HG02798 (cell line): ENCODE data around the gene CMTM7.

ENCODE experiments used
- ATAC-seq: cut with Tn5 transposase; IDR thresholded peaks from one replicate; pipeline ENCODE4 v1.9.1; 2021; ENCODE audit warnings: mild to moderate bottlenecking; ENCODE audit not compliant: unreplicated experiment, poor library complexity

The CMTM7 gene

DNA sequence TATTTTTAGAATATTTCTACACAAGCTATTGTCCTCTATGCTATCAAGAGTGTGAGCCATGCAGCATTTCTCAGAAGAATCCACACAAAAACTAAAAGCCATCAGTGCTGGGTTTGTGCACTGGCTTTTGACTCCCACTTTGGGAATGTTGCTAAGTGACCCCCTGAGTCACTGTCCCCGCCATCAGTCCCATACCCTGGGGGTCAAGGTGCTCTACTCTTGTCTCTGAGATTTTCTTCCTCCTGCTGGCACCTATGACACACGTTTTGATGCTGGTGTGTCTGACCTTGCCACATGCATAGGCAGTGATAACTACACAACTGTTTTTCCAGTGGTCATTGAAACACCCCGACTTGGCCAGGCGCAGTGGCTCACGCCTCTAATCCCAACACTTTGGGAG is 19.8 kb downstream of the CMTM7 start:
- ATAC-seq, result no peak

GRCh38 chr3:32412887-32413286 is 21.2 kb downstream of the CMTM7 start:
- ATAC-seq, result no peak

GRCh38 chr3:32413845-32414521 is 22.3 kb downstream of the CMTM7 start:
- ATAC-seq, result no peak

DNA sequence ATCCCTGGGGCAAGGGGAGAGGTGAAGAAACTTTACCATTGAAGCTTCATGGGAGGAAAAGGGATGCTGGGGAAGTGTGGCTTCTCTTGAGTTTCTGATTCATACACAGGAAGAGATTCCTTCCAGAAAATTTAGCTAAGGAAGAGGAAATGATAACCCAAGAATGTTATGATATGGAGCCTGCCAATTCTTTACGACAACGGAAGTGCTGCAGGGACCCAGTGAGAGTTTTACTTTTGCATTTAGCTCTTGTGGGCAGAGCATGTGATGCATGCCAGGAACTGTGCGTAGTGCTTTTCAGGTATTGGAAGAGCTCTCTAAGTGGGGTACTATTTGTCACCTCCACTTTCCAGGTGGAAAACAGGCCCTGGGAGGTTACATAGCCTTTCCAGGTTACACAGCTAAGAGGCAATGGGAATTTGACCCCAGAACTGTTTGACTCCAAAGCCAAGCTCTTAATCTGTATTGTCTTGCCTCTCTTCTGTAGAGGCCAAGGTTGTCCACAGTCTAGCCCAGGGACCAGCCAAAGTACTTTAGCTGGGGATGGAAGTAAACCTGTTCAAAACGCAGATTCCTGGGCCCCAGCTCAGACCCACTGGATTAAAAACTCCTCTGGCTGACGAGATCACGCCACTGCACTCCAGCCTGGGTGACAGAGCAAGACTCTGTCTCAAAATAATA is 23.0 kb downstream of the CMTM7 start:
- peak; percentile 51 for ATAC-seq

- ATAC-seq, result no peak
Observed at GRCh38 chr3:32419742-32420125, 28.1 kb downstream of the CMTM7 start.

DNA sequence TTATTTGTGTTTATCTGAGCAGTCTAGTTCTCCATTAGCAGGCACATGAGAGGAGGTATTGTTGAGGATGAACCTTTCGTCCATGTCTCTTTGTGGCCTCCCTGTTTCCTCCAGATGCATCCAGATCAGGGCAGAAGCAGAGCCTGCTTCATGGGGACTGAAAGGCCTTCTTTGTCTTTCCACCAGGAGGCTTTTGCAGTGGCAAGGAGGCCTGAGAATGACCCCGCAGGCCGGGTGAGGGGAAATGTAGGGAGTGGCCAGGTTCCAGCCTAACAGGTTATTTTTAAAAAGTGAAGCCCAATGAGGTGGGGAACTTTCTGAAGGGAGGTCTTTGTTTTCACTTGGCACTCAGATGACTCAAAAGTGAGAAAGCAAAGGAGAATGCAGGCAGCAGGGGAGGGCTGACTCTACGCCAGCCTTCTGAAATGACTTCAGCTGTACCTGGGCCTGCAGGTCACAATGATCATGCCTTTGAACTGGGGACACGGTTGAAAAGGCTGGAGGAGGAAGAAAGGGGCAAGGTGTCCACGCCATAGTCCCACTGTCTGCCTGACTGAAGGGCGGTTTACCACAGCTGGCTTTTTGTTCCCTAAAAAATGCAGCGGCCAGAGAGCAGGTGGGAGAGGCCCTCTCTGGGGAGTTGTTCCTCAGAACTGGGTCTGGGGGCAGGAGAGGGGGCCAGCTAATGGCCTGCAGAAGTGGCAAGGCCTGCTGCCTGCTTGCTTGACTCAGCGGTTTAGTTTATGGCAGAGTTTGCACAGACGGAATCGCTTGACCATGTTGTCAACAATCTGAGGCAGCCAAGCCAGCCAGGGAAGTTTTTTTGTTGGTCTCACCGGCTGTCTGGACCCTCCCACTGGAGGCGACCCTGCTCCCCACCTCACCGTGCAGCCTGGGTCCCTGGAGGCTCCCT is 28.7 kb downstream of the CMTM7 start:
- peak; percentile 71 for ATAC-seq

GRCh38 chr3:32421185-32421584 is 29.5 kb downstream of the CMTM7 start:
- no peak for ATAC-seq

- no peak for ATAC-seq
Observed at GRCh38 chr3:32421991-32422859, 30.6 kb downstream of the CMTM7 start.

GRCh38 chr3:32422943-32423342 is 31.3 kb downstream of the CMTM7 start:
- ATAC-seq, result no peak

DNA sequence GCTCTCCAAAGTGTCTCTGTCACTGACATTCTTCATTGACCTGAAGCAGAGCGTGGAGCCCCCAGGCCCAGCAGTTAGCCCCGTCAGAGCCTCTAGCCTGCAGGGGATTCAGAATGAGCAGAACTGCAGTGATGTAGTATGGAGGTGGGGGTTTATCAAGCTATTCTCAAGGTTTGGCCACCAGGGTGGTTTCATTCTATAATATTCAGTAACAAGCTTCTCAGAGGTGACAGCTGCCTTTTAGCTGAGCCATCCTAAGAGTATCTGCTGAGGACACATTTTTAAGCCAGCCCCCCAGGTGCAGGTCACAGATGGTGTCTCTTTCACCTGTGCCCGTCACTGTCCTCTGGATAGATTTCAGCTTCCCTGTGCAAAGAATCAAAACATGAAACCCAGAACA is 31.9 kb downstream of the CMTM7 start:
- peak; percentile 28 for ATAC-seq

GRCh38 chr3:32423956-32424557 is 32.4 kb downstream of the CMTM7 start:
- ATAC-seq, result no peak

DNA sequence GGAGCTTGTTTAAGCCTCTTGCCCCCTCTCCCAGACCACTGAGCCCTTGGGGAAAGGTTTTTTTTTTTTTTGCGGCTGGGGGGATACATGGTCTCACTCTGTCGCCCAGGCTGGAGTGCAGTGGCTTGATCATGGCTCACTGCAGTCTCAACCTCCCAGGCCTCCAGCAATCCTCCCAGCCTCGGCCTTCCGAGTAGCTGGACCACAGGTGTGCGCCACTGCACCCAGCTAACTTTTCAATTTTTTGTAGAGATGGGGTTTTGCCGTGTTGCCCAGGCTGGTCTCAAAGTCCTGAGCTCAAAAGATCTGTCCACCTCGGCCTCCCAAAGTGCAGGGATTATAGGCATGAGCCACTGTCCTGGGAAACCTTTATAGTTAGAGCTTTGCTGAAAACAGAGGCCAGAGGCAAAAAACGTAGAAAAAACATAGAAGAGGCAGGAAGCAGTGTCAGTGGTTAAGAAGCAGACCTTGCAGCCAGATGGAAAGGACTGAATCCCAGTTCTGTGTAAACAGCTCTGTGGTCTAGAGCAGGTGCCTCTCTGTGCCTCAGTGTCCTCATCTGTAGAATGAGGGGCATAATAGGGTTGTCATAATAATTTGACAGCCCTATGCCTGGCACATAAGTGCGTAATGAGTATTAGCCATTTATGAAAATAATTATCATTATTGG is 33.1 kb downstream of the CMTM7 start:
- ATAC-seq, result no peak

DNA sequence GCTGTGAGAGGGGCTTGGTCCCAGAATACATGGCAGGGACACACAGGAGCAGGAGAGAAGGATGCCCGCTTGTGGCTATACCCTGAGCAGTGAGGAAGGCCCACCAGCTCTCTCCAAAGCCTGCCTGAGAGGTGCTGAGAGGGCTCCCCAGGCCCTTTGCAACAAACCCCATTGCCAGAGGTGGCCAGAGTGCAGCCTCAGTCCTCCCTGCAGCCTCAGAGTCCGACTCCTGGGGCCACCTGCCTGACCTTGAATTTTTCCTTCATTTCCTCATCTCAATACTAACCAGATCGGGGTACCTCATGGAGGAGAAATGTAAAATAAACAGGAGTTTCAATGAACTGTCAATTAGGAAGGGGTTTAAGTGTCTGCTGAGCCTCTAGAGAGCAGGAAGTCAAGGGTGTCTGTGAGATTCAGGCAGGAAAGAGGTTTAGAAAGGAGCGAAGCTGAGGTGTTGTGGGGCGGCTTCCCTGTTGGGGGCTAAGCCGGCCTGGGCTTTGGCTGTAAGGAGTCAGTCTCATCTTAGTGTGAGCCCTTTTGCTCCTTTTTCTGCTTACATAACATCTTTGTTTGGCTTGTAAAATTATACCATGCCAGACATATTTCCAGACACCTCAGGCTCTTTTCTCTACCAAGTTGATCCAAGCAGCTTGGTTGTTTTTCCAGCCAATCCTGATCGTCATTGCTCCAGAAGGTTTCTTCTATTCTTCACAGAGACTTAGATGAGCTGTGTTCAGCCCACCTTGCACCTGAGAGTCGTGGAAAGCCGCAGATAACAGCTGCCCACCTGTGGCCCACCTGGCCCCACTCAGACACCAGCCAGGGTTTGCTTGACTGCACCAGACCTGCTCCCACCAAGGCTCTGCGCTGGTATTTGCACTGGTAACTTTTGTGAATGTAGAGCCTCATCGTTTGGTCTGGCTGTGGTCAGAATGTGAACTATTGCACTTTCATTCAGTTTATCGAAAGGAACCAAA is 36.7 kb downstream of the CMTM7 start:
- peak; percentile 77 for ATAC-seq

- no peak for ATAC-seq
Observed at GRCh38 chr3:32430900-32431299, 39.2 kb downstream of the CMTM7 start.

DNA sequence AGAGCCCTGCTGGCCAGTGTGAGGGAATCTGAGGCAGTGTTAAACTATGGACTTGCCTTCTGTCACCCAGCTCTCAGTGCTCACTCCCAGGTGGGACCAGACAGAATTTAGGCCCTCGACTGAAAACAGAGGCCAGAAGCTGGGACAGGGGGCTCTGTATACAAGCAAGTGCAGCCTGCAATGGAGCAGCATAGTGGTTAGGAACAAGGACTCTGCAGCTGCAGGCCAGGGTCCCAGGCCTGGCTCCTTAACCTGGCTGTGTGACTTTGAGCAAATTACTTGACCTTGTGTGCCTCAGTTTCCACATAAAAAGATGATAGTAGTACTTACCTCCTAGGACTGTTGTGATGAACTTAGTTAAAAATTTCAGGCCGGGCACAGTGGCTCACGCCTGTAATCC is 39.8 kb downstream of the CMTM7 start:
- no peak for ATAC-seq

DNA sequence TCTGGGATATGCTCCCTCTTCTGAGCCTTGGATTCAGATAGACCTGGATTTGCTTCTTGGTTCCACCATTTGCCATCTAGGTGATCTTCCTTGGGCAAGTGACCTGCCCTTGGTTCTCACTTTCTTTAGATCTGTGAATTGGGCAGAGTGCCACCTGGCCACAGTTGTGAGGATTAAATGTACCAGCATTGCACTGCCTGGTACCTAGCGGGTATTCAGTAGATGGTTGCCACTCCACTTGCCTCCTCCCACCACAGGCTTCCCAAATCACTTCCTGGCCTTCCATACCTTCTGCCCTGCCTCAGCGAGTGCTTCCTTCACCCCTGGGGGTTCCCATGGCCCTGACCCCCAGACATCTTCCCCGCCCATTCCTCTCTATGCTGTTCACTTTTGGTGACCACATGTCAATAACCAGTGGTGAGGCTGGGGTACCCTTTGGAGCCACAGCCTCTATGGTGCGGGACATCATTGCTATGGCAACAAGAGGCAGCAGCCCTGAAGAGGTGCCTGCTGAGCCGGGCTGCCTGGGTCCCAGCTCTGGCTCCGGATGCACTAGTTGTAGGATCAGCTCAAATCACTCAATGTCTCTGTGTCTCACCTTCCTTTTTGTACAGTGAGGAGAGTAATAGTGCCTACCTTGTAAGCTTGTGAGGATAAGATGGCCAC is 40.5 kb downstream of the CMTM7 start:
- no peak for ATAC-seq

- ATAC-seq, result peak; percentile 54
Observed at GRCh38 chr3:32432711-32433530, 41.3 kb downstream of the CMTM7 start.
